Measurements from ENCODE around the gene STK10. TPM values are rescaled to one million over a fixed set of nuclear protein-coding genes. Genes with fewer than 3 reads are reported as not detected.

The STK10 gene
- total RNA-seq, 1 donor from 2014 or later = 60.2 TPM

DNA sequence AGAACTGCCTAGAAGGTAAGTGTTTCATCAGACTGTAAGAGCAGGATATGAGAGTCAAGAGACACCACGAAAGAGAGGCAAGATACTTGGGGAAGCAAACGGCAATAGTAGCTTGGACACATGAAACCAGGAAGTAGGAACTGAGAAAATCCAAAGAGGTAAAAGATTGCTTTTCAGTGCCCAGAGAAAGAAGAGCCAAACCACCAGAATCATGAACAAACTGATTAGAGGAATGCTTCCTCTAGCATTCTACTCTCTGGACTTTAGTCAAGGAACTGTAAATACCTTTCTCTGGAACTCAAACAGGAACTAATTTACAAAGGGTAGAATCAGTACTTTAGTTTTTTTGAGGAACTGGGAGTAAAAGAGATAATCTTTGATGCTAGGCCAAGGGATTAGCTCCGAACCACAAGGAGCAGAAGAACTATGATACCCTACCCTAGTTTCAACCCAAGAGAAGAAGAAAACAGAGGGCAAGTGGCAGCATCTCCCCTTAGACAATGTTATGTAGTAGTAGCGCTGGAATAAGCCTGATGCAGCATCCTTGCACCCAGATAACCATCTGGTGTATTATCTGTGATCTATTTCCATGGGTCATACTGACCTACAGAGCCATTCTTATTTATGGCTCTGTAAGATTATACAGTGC is 47.2 kb upstream of the STK10 start:
- peaks cover 65% of the 10 kb centered on the region for H4K20me1 ChIP-seq (ENCODE audit: insufficient read depth, low read length)
- no peaks in the 10 kb centered on the region for H3K27me3 ChIP-seq (ENCODE audit: insufficient read depth, low read length)
- peak; percentile 66 for FAIRE-seq
- peaks cover 61% of the 10 kb centered on the region for H3K79me2 ChIP-seq (ENCODE audit: insufficient read depth, low read length)
- no peaks in the 10 kb centered on the region for H3K9me3 Mint-ChIP-seq (ENCODE audit: unreplicated experiment)
- H3K36me3 ChIP-seq (ENCODE audit: insufficient read depth, low read length) = peaks cover 7% of the 10 kb centered on the region
- peak overlapping the region; percentile 77 for H3K27ac Mint-ChIP-seq (ENCODE audit: unreplicated experiment)
- DNase-seq (ENCODE audit: low read depth) = peak; percentile 37
- peaks cover 29% of the 10 kb centered on the region for H3K4me1 Mint-ChIP-seq (ENCODE audit: low read depth, unreplicated experiment)
- no peaks in the 10 kb centered on the region for H3K9me3 ChIP-seq (ENCODE audit: insufficient read depth, low read depth, low read length)
- no peak overlapping the region for H2AFZ ChIP-seq (ENCODE audit: low read depth, low read length)
- no peak overlapping the region for H3K4me2 ChIP-seq (ENCODE audit: low read length)
- TF ChIP-seq, protein P1, sequence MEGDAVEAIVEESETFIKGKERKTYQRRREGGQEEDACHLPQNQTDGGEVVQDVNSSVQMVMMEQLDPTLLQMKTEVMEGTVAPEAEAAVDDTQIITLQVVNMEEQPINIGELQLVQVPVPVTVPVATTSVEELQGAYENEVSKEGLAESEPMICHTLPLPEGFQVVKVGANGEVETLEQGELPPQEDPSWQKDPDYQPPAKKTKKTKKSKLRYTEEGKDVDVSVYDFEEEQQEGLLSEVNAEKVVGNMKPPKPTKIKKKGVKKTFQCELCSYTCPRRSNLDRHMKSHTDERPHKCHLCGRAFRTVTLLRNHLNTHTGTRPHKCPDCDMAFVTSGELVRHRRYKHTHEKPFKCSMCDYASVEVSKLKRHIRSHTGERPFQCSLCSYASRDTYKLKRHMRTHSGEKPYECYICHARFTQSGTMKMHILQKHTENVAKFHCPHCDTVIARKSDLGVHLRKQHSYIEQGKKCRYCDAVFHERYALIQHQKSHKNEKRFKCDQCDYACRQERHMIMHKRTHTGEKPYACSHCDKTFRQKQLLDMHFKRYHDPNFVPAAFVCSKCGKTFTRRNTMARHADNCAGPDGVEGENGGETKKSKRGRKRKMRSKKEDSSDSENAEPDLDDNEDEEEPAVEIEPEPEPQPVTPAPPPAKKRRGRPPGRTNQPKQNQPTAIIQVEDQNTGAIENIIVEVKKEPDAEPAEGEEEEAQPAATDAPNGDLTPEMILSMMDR (IDR thresholded peaks at IDR 0.05; ENCODE audit: insufficient read depth, low read depth, low read length) = no peak
- TF ChIP-seq EZH2 (IDR thresholded peaks at IDR 0.05; ENCODE audit: insufficient read depth, low read length) = no peak
- H3K4me1 ChIP-seq (ENCODE audit: insufficient read depth, low read length) = no peaks in the 10 kb centered on the region
- no peak overlapping the region for H3K4me3 Mint-ChIP-seq (ENCODE audit: unreplicated experiment)
- peaks cover 8% of the 10 kb centered on the region for H3K36me3 Mint-ChIP-seq (ENCODE audit: low read depth, unreplicated experiment)
- H3K27me3 Mint-ChIP-seq (ENCODE audit: low read depth, unreplicated experiment) = no peaks in the 10 kb centered on the region
- H3K9ac ChIP-seq (ENCODE audit: low read length) = no peak overlapping the region
- H3K27ac ChIP-seq (ENCODE audit: low read depth, low read length) = no peak overlapping the region
- H3K4me3 ChIP-seq (ENCODE audit: insufficient read depth, low read depth, low read length) = no peak overlapping the region

DNA sequence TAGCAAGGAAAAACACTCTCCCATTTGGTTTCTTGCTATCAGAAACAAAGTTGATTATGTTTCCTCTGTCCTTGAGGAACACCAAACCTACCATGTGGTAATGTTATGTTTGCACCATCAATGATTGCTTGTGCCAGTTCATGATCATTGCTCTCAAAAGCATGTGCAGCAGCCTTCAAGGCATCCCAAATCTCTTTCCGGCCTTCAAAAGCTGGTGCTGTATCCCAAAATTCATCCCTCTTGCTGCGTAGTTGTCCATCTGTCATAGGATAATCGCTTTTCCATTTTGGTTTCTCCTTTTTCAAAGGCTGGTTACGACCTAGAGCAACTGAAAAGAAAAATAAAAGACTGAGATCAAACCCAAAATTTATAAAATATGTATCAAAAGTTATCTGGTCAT is 46.0 kb upstream of the STK10 start:
- Histone ChIP-seq H3K27me3 (ENCODE audit: insufficient read depth, low read length) (no peaks in the 10 kb centered on the region), H3K4me3 (ENCODE audit: insufficient read depth, low read depth, low read length) (no peak overlapping the region), H3K4me1 (ENCODE audit: insufficient read depth, low read length) (no peaks in the 10 kb centered on the region), H3K9me3 (ENCODE audit: insufficient read depth, low read depth, low read length) (no peaks in the 10 kb centered on the region), H3K4me2 (ENCODE audit: low read length) (no peak overlapping the region), H3K79me2 (ENCODE audit: insufficient read depth, low read length) (peaks cover 56% of the 10 kb centered on the region), H4K20me1 (ENCODE audit: insufficient read depth, low read length) (peaks cover 61% of the 10 kb centered on the region), H3K36me3 (ENCODE audit: insufficient read depth, low read length) (peaks cover 11% of the 10 kb centered on the region), H3K27ac (ENCODE audit: low read depth, low read length) (no peak overlapping the region), H2AFZ (ENCODE audit: low read depth, low read length) (no peak overlapping the region), H3K9ac (ENCODE audit: low read length) (no peak overlapping the region)
- Mint-ChIP-seq H3K4me1 (ENCODE audit: low read depth, unreplicated experiment) (peaks cover 29% of the 10 kb centered on the region), H3K9me3 (ENCODE audit: unreplicated experiment) (no peaks in the 10 kb centered on the region), H3K27me3 (ENCODE audit: low read depth, unreplicated experiment) (no peaks in the 10 kb centered on the region), H3K27ac (ENCODE audit: unreplicated experiment) (no peak overlapping the region), H3K36me3 (ENCODE audit: low read depth, unreplicated experiment) (peaks cover 10% of the 10 kb centered on the region), H3K4me3 (ENCODE audit: unreplicated experiment) (no peak overlapping the region)
- FAIRE-seq (no peak), DNase-seq (ENCODE audit: low read depth) (no peak)
- no peak for TF ChIP-seq EZH2 (IDR thresholded peaks at IDR 0.05; ENCODE audit: insufficient read depth, low read length)

DNA sequence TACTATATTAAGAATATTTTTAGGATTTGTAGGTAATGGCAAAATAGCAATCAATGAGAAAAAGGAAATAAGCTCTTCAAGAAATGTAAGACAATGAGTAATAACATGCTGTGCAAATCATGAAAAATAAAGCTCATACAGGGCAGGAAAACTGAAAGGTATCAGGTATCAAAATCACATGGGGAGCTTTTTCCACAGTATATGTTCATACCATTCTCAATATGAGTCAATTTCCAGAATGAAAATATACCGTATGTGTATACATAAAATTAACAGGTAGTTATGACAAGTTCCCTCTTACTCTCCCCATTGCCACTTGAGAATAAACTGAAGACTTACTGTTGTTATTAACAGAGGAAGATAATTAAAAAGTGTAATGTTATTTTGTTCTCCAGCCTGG is 41.9 kb upstream of the STK10 start:
- no peak overlapping the region for H3K4me2 ChIP-seq (ENCODE audit: low read length)
- FAIRE-seq = no peak
- Mint-ChIP-seq H3K9me3 (ENCODE audit: unreplicated experiment) (peaks cover 2% of the 10 kb centered on the region), H3K36me3 (ENCODE audit: low read depth, unreplicated experiment) (peaks cover 16% of the 10 kb centered on the region), H3K4me3 (ENCODE audit: unreplicated experiment) (no peak overlapping the region), H3K27me3 (ENCODE audit: low read depth, unreplicated experiment) (no peaks in the 10 kb centered on the region), H3K4me1 (ENCODE audit: low read depth, unreplicated experiment) (peaks cover 3% of the 10 kb centered on the region), H3K27ac (ENCODE audit: unreplicated experiment) (no peak overlapping the region)
- TF ChIP-seq EZH2 (IDR thresholded peaks at IDR 0.05; ENCODE audit: insufficient read depth, low read length) = no peak
- TF ChIP-seq, protein P1 (IDR thresholded peaks at IDR 0.05; ENCODE audit: insufficient read depth, low read depth, low read length) = no peak
- H3K27ac ChIP-seq (ENCODE audit: low read depth, low read length) = no peak overlapping the region
- H3K9me3 ChIP-seq (ENCODE audit: insufficient read depth, low read depth, low read length) = no peaks in the 10 kb centered on the region
- H2AFZ ChIP-seq (ENCODE audit: low read depth, low read length) = no peak overlapping the region
- H4K20me1 ChIP-seq (ENCODE audit: insufficient read depth, low read length) = peaks cover 33% of the 10 kb centered on the region
- H3K9ac ChIP-seq (ENCODE audit: low read length) = no peak overlapping the region
- H3K79me2 ChIP-seq (ENCODE audit: insufficient read depth, low read length) = peaks cover 23% of the 10 kb centered on the region
- DNase-seq (ENCODE audit: low read depth) = no peak
- H3K27me3 ChIP-seq (ENCODE audit: insufficient read depth, low read length) = no peaks in the 10 kb centered on the region
- peaks cover 15% of the 10 kb centered on the region for H3K36me3 ChIP-seq (ENCODE audit: insufficient read depth, low read length)
- H3K4me3 ChIP-seq (ENCODE audit: insufficient read depth, low read depth, low read length) = no peak overlapping the region
- H3K4me1 ChIP-seq (ENCODE audit: insufficient read depth, low read length) = no peaks in the 10 kb centered on the region
